ENCODE measurements around the gene HNRNPLL. TPM values are rescaled to one million over a fixed set of nuclear protein-coding genes. Genes with fewer than 3 reads are reported as not detected.

HNRNPLL gene
- total RNA-seq, 1 experiment from 2014 or later = 57.7 TPM

DNA sequence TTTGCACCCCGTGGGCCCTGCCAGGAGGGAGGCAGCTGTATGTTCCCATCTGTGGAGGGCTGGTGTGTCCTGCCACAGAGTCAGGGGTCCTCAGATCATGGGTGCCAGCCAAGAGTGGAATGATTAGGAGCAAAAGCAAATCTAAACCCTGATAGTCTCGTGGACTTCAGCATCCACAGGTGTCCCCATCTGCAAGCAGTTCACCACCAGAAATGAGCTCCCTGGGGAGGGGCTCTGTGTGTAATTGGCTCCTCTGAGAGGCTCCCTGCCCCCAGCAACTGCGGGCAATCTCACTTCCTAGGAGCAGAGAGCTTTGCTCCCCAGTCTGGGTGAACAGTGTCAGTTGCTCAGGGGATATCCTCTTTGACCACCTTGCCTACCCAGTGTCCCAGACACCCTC is 78.1 kb downstream of the HNRNPLL start:
- TF ChIP-seq, protein P1, sequence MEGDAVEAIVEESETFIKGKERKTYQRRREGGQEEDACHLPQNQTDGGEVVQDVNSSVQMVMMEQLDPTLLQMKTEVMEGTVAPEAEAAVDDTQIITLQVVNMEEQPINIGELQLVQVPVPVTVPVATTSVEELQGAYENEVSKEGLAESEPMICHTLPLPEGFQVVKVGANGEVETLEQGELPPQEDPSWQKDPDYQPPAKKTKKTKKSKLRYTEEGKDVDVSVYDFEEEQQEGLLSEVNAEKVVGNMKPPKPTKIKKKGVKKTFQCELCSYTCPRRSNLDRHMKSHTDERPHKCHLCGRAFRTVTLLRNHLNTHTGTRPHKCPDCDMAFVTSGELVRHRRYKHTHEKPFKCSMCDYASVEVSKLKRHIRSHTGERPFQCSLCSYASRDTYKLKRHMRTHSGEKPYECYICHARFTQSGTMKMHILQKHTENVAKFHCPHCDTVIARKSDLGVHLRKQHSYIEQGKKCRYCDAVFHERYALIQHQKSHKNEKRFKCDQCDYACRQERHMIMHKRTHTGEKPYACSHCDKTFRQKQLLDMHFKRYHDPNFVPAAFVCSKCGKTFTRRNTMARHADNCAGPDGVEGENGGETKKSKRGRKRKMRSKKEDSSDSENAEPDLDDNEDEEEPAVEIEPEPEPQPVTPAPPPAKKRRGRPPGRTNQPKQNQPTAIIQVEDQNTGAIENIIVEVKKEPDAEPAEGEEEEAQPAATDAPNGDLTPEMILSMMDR (IDR thresholded peaks at IDR 0.05; ENCODE audit: unreplicated experiment) = no peak
- ChIA-PET POLR2A (interaction anchor here (0.6 to 1.7 kb wide), 2 partner anchors 9 to 149 kb away, joined by 3 to 8 read pairs; no protein-coding TSS in a partner anchor), CTCF (interaction anchor here (0.6 to 2.2 kb wide), 6 partner anchors 8 to 209 kb away, joined by 3 to 8 read pairs (median 4); no protein-coding TSS in a partner anchor)
- Mint-ChIP-seq H3K4me1 (ENCODE audit: insufficient read depth, unreplicated experiment) (peaks cover 15% of the 10 kb centered on the region), H3K36me3 (ENCODE audit: insufficient read depth, unreplicated experiment) (peaks cover 5% of the 10 kb centered on the region), H3K27me3 (ENCODE audit: insufficient read depth, unreplicated experiment) (no peaks in the 10 kb centered on the region), H3K27ac (ENCODE audit: low read depth, unreplicated experiment) (no peak overlapping the region), H3K9me3 (ENCODE audit: unreplicated experiment) (no peaks in the 10 kb centered on the region), H3K4me3 (ENCODE audit: unreplicated experiment) (no peak overlapping the region)
- BruUV-seq (replicated peaks) = no TSS peak
- DNase-seq (ENCODE audit: unreplicated experiment) = no peak
- intact Hi-C loops (cut with micrococcal nuclease) = no loop called here

DNA sequence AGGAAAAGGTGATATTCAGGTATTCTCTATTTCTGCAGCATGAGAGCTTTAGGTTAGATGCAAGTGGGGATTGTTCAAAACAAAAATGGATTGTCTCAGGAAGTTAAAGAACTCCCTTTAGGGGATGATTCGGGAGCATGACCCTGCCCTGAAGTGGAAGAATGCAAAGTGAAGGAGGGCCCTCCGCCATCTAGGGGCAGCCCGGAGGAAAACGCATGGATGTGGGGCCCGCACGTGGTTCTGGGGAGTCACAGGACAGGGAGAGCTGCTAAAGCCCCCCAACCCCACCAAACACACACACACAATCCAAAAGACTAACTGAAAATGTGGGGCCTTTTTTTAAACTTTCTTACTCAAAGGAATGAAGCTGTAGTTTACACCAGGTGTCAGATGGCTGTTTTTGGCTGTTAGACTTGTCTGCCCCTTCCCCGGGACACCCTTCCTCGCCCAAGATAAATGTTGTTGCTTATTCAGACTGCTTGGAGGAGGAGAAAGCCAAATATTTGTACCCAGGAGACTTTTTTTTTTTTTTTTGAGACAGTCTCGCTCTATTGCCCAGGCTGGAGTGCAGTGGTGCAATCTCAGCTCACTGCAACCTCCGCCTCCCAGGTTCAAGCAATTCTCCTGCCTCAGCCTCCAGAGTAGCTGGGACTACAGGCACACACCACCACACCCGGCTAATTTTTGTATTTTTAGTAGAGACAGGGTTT is 78.8 kb downstream of the HNRNPLL start:
- Mint-ChIP-seq H3K27ac (ENCODE audit: low read depth, unreplicated experiment) (no peak overlapping the region), H3K9me3 (ENCODE audit: unreplicated experiment) (no peaks in the 10 kb centered on the region), H3K4me1 (ENCODE audit: insufficient read depth, unreplicated experiment) (peaks cover 15% of the 10 kb centered on the region), H3K27me3 (ENCODE audit: insufficient read depth, unreplicated experiment) (no peaks in the 10 kb centered on the region), H3K36me3 (ENCODE audit: insufficient read depth, unreplicated experiment) (peaks cover 5% of the 10 kb centered on the region), H3K4me3 (ENCODE audit: unreplicated experiment) (no peak overlapping the region)
- CTCF ChIA-PET = interaction anchor here (0.6 to 2.2 kb wide), 8 partner anchors 9 to 216 kb away, joined by 3 to 8 read pairs (median 4); no protein-coding TSS in a partner anchor
- DNase-seq (ENCODE audit: unreplicated experiment) = no peak
- TF ChIP-seq, protein P1 (IDR thresholded peaks at IDR 0.05; ENCODE audit: unreplicated experiment) = no peak
- no TSS peak for BruUV-seq (replicated peaks)
- intact Hi-C loops (cut with micrococcal nuclease) = no loop called here
- POLR2A ChIA-PET = interaction anchor here (0.6 to 1.7 kb wide), 3 partner anchors 18 to 211 kb away, joined by 3 to 8 read pairs (median 3); no protein-coding TSS in a partner anchor

DNA sequence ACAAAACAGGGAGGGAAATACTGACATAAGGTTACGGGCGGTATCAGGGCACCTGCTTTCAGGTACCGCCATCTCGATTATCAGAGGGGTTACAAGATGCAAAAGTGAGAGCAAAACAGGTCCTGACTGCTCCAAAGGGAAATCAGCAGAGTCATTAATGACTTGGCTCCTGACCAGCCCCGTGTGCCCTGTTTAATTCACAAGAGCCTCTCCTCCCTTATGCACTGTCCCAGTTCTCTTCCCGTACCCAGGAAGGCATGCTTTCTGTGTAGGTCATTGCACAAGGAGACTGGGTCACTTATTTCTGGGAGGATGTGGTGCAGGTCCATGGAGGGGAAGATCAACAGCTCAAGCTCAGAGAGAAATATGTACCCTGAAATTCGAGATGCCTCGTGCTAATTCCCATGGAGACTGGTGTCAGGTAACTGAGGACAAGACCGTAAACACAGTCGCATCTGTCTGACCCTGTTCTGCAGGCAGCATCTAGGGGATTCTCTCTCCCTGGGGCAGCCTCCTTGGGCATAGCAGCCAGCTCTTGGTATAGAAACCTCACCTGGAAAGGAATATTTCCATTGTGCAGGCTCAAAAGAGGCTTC is 79.9 kb downstream of the HNRNPLL start:
- TF ChIP-seq, protein P1 (IDR thresholded peaks at IDR 0.05; ENCODE audit: unreplicated experiment) = no peak
- H3K36me3 Mint-ChIP-seq (ENCODE audit: insufficient read depth, unreplicated experiment) = peaks cover 5% of the 10 kb centered on the region
- POLR2A ChIA-PET = interaction anchor here (0.6 to 1.7 kb wide), 3 partner anchors 17 to 212 kb away, joined by 3 to 8 read pairs (median 3); no protein-coding TSS in a partner anchor
- peaks cover 6% of the 10 kb centered on the region for H3K4me1 Mint-ChIP-seq (ENCODE audit: insufficient read depth, unreplicated experiment)
- CTCF ChIA-PET = interaction anchor here (0.6 to 2.2 kb wide), 6 partner anchors 10 to 217 kb away, joined by 3 to 8 read pairs (median 4); no protein-coding TSS in a partner anchor
- H3K4me3 Mint-ChIP-seq (ENCODE audit: unreplicated experiment) = no peak overlapping the region
- H3K27ac Mint-ChIP-seq (ENCODE audit: low read depth, unreplicated experiment) = no peak overlapping the region
- intact Hi-C loops (cut with micrococcal nuclease) = no loop called here
- no peak for DNase-seq (ENCODE audit: unreplicated experiment)
- H3K27me3 Mint-ChIP-seq (ENCODE audit: insufficient read depth, unreplicated experiment) = no peaks in the 10 kb centered on the region
- no peaks in the 10 kb centered on the region for H3K9me3 Mint-ChIP-seq (ENCODE audit: unreplicated experiment)
- no TSS peak for BruUV-seq (replicated peaks)

DNA sequence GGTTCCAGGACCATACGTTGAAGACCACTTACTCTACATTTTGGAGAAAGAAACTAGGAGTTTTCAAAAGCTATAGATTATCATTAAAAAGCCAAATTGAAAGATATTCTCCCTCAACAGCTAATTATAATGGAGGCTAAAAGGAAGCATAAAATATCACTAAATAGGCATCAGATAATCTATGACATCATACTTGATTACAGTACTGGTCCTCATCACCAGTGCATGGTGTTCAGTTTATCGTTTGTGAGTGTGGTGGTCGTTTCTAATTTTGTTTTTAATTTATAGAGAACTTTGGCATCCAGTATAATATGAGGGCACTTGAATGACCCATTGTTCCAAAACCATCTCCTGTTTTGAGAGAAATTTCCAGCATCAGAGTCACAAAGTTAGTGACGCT is 80.9 kb downstream of the HNRNPLL start:
- Mint-ChIP-seq H3K36me3 (ENCODE audit: insufficient read depth, unreplicated experiment) (peaks cover 5% of the 10 kb centered on the region), H3K27me3 (ENCODE audit: insufficient read depth, unreplicated experiment) (no peaks in the 10 kb centered on the region), H3K4me1 (ENCODE audit: insufficient read depth, unreplicated experiment) (peaks cover 6% of the 10 kb centered on the region), H3K27ac (ENCODE audit: low read depth, unreplicated experiment) (no peak overlapping the region), H3K9me3 (ENCODE audit: unreplicated experiment) (no peaks in the 10 kb centered on the region), H3K4me3 (ENCODE audit: unreplicated experiment) (no peak overlapping the region)
- POLR2A ChIA-PET = no interaction called here
- DNase-seq (ENCODE audit: unreplicated experiment) = no peak
- CTCF ChIA-PET = interaction anchor here (0.5 to 1.4 kb wide), 6 partner anchors 12 to 221 kb away, joined by 3 to 5 read pairs (median 4); no protein-coding TSS in a partner anchor
- TF ChIP-seq, protein P1 (IDR thresholded peaks at IDR 0.05; ENCODE audit: unreplicated experiment) = no peak
- intact Hi-C loops (cut with micrococcal nuclease) = no loop called here
- BruUV-seq (replicated peaks) = no TSS peak

All from MCF 10A (cell line).